Fibroblast of skin of back (primary cell): ENCODE data around the gene PARD3.

ENCODE experiments used
- DNase-seq: peaks from one replicate; pipeline ENCODE4 v3.0.0-alpha.2; 2013

The PARD3 gene

GRCh38 chr10:34609287-34609940, 205.7 kb downstream of the PARD3 start:
- DNase-seq: no peak

DNA sequence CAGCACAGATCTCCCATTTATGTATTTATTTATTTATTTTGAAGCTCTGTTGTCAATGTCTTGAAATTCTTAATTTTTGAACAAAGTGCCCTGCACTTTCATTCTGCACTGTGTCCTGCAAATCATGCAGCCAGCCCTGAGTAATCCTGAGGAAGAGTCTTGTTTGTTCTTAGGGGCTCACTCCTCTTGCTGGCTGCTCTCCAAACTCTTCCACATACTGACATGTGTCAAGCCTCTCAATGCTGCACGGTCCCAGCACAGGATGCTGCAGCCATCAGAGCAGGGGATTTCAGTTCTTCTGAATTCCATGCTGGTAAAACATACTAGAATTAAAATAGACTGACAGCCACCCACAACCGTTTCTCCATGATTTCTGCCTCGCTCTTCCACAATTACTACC, 207.2 kb downstream of the PARD3 start:
- peak; percentile 24 for DNase-seq

DNA sequence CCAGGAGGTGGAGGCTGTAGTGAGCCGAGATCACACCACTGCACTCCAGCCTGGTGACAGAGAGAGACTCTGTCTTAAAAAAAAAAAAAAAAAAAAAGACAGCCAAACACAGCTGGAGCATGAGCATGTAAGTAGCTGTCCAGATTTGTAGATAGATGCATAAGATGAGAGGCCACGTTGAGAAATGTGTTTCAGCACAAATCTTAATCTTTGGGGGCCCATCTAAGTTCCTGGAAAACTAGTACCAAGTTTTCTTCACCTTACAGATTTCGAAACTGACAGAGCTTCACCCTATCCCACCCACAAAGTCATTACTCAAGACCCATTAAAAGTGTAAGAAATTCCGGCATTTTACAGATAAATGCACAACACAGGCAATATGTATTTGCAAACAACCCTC, 208.2 kb downstream of the PARD3 start:
- no peak for DNase-seq

GRCh38 chr10:34602478-34602877, 212.6 kb downstream of the PARD3 start:
- no peak for DNase-seq

- DNase-seq: no peak
These were observed 213.4 kb downstream of the PARD3 start for GRCh38 chr10:34601691-34602090.

- peak; percentile 23 for DNase-seq
These were observed 215.9 kb downstream of the PARD3 start for GRCh38 chr10:34599026-34599795.

DNA sequence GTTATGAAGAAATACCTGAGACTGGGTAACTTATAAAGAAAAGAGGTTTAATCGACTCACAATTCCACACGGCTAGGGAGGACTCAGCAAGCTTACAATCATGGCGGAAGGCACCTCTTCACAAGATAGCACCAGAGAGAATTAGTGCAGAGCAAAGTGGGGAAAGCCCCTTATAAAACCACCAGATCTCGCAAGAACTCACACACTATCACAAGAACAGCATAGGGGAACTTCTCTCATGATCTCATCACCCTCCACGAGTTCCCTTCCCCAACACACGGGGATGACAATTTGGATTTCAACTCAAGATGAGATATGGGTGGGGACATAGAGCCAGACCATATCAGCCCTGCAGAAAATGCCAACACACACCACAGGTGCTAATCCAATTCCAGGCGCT, 218.7 kb downstream of the PARD3 start:
- DNase-seq: no peak

GRCh38 chr10:34593930-34594329, 221.2 kb downstream of the PARD3 start:
- no peak for DNase-seq

DNA sequence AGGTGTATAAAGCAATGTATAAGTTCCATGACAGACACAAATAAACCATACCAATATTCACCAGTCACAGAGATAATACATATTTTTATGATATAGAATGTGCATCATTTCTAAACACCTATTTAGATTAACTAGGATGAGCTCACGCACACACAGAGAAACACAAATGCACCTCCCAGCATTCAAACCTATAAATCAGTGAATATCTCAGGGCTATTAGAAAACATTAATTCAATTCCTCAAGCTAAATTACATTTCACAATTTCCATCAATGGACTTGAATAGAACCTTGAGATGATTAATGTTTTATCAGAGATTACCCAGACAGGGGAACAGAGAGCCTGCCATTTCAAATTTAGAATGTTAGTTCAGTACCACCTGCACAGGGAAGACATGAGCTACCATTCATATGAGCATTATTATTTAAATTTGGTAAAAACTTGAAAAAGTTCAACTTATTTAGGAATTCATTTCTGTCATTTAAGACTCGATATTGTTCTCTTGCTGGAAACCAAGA, 221.7 kb downstream of the PARD3 start:
- no peak for DNase-seq

GRCh38 chr10:34590793-34591192, 224.3 kb downstream of the PARD3 start:
- no peak for DNase-seq

DNA sequence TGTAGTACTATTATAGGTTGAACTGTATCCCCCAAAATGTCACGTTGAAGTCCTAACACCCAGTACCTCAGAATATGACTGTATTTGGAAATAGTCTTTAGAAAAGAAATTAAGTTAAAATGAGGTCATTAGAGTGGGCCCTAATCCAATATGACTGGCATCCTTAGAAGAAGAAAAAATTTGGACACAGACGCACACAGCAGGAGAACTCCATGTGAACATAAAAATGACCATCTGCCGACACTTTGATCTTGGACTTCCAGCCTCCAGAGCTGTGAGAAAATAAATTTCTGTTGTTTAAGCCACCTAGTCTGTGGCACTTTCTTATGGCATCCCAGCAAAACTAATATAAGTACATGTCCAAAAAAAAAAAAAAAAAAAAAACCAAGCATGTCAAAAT, 225.8 kb downstream of the PARD3 start:
- no peak for DNase-seq

DNA sequence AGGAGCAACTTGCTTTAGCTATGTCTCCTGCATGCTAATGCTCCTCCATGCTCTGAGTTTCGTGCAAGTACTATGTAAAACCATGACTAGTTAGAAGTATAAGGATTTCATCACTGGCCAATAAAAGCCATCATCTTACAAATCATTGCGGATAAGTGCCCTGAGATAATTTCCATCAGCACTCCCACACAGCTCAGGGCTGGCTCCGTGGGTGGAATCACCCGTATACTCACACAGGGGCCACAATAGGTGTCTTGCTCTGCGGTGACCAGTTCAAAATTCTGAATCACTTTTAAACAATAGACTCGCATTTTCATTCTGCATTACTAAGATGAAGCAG, 227.4 kb downstream of the PARD3 start:
- no peak for DNase-seq

GRCh38 chr10:34587002-34587679, 228.0 kb downstream of the PARD3 start:
- DNase-seq: peak; percentile 32

GRCh38 chr10:34585422-34586112, 229.5 kb downstream of the PARD3 start:
- DNase-seq: no peak

GRCh38 chr10:34584164-34584563, 230.9 kb downstream of the PARD3 start:
- DNase-seq: peak; percentile 33

- DNase-seq: peak; percentile 67
These were observed 233.1 kb downstream of the PARD3 start for GRCh38 chr10:34581801-34582532.

GRCh38 chr10:34580643-34581042, 234.5 kb downstream of the PARD3 start:
- DNase-seq: peak; percentile 80

GRCh38 chr10:34580214-34580613, 234.9 kb downstream of the PARD3 start:
- DNase-seq: no peak

- DNase-seq: no peak
These were observed 236.6 kb downstream of the PARD3 start for GRCh38 chr10:34578468-34578867.

GRCh38 chr10:34576797-34577196, 238.3 kb downstream of the PARD3 start:
- DNase-seq: peak; percentile 8

DNA sequence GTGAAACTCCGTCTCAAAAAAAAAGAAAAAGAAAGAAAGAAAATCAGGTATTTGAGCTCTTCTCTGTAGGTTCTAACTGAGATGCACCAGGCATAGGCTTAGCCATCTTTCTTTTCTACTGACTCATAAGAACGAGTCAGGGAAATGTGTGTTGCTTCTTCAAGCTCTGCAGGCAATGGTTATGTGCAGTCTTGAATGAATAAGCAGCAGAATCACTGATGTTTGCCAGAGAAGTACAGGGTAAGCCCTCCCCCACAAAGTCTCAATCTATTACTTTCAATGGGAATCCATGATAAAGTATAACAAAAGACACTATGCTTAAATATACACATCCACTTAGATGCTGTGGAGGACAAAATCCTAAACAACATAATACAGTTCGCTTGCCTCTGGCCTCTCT, 239.2 kb downstream of the PARD3 start:
- DNase-seq: peak; percentile 52

DNA sequence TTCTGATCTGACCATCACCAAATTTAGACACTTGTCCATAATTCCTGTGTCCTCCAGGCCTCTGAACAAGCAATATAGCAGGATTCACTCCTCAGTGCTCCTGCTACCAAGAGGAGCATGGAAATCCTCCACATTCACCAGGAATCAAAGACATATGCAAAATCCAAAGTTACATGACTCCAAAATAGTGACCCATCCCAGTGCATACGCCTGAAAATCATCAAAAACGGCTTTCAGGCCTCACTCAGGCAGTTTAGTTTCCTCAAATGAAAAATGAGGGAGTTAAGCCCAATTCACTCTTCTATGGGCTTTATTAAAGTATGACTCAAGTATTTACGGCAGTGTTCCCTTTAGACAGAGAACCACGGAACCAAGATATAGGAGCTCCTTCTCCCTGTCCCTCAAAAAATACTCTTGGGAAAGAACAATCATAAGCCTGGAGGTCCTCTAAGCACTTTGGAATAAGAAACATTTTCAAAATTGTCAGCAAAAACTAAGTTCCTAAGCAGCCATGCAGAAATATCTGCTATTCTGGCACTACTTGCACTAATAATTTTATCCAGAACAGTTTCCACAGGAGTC, 240.7 kb downstream of the PARD3 start:
- DNase-seq: no peak
